Ovary (tissue), 3 donors: ENCODE results near the gene COL23A1.
"Not testable (repeated sequence)": the region's sequence is repeated elsewhere in the genome, so short reads cannot be mapped to it uniquely, and the experiment has no call there.

Source experiments
- POLR2A ChIP-seq: fragments of 450-650 bp; IDR thresholded peaks from one replicate; pipeline ENCODE4 v1.6.1; 2017; ENCODE audit warnings: antibody characterized with exemption, mild to moderate bottlenecking, moderate library complexity
- TF ChIP-seq, protein P1 (sequence below), 3 donors: fragments of 450-650 bp in 2 of 3; fragments of 200-600 bp in 1 of 3; IDR thresholded peaks; one replicate each; pipeline versions ENCODE4 v1.5.1 to v1.8.0; 2016 to 2022; ENCODE audit warnings: antibody characterized with exemption in 3 of 3, mild to moderate bottlenecking in 1 of 3
- donor health status: DM: no; HTN: no; CAD: no.

GRCh38 chr5:178229111-178229510 is 361.1 kb downstream of the COL23A1 start:
- TF ChIP-seq, protein P1, sequence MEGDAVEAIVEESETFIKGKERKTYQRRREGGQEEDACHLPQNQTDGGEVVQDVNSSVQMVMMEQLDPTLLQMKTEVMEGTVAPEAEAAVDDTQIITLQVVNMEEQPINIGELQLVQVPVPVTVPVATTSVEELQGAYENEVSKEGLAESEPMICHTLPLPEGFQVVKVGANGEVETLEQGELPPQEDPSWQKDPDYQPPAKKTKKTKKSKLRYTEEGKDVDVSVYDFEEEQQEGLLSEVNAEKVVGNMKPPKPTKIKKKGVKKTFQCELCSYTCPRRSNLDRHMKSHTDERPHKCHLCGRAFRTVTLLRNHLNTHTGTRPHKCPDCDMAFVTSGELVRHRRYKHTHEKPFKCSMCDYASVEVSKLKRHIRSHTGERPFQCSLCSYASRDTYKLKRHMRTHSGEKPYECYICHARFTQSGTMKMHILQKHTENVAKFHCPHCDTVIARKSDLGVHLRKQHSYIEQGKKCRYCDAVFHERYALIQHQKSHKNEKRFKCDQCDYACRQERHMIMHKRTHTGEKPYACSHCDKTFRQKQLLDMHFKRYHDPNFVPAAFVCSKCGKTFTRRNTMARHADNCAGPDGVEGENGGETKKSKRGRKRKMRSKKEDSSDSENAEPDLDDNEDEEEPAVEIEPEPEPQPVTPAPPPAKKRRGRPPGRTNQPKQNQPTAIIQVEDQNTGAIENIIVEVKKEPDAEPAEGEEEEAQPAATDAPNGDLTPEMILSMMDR (IDR thresholded peaks at IDR 0.05), result not testable (repeated sequence)
- TF ChIP-seq POLR2A, result not testable (repeated sequence)
